ENCODE measurements around the gene KRTAP4-12.
"Not testable (repeated sequence)": the region's sequence is repeated elsewhere in the genome, so short reads cannot be mapped to it uniquely, and the experiment has no call there.

KRTAP4-12 gene

DNA sequence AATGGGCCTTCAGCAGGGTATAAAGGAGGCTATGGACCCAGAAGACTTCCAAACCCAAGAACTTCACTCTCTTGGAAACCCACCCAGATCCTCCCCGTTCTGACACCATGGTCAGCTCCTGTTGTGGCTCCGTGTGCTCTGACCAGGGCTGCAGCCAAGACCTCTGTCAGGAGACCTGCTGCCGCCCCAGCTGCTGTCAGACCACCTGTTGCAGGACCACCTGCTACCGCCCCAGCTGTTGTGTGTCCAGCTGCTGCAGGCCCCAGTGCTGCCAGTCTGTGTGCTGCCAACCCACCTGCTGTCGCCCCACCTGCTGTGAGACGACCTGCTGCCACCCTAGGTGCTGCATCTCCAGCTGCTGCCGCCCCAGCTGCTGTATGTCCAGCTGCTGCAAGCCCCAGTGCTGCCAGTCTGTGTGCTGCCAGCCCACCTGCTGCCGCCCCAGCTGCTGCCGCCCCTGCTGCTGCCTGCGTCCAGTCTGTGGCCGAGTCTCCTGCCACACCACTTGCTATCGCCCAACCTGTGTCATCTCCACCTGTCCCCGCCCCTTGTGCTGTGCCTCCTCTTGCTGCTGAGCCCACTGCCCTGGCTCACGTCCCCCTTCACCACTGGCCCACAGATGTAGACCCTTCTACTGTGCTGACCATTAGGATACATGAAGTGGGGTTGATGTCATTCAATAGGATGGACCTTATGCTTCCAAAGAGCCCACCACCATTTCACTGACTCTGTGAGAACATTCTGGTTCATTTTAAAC lies 39.7 kb downstream of the KRTAP4-12 start, which contains the start of gene KRTAP4-7:
KRTAP4-7 (plus strand) TSS at position 51 of the 757 bp plus-strand sequence; CDS start at position 108, 57 bp downstream.
- not testable (repeated sequence) for DNase-seq

DNA sequence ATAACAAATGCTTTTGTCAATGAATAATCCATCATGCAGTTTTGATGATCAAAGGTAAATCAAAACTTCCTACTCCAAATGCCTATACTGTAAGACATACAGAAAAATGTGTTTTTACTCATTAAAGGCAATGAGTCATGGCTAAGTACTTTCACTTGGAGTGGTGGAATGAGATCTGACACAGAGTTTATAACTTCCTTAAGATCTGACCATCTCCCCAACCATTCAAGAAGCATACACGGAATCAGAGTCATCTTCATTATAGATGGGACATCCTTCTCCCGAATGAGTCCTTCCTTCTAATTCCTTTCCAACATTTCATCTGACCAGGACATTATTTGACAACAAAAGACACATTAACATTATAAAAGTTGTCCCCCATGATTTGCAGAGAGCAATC lies 40.6 kb downstream of the KRTAP4-12 start:
- DNase-seq = not testable (repeated sequence)

GRCh38 chr17:41082626-41083025 lies 41.4 kb downstream of the KRTAP4-12 start:
- DNase-seq = no peak

GRCh38 chr17:41076788-41077187 lies 47.2 kb downstream of the KRTAP4-12 start:
- no peak for DNase-seq

DNA sequence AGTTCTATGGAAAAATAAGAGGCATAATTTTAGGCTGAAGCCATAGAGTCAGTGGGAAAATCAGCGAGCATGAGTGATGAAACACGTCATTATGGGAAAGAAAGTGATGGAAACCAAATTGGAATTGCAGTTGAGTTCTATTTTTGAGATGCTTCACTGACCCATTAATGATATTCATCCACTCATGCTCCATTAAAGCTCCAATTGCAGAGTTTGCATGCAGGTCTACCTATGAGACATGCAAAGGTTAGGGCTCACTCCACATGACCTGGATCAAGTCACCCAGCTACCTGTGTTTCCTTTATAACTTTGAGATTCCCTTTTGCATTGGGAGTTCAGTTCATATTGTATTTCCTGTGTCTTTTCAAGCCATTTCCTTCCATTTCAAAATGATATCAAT lies 50.3 kb downstream of the KRTAP4-12 start:
- no peak for DNase-seq
